ENCODE measurements around the gene ATE1. TPM values are rescaled to one million over a fixed set of nuclear protein-coding genes. Genes with fewer than 3 reads are reported as not detected.

ATE1 gene
- total RNA-seq, 4 donors from 2014 or later: 26.4 to 42.6 (median 30.1) TPM

- no peak for TF ChIP-seq CTCF (IDR thresholded peaks at IDR 0.05; ENCODE audit: low read depth)
These were observed 19.8 kb upstream of the ATE1 start for GRCh38 chr10:121947343-121948330.

- no peak for TF ChIP-seq CTCF (IDR thresholded peaks at IDR 0.05; ENCODE audit: low read depth)
These were observed 15.1 kb upstream of the ATE1 start for GRCh38 chr10:121942749-121943416.

DNA sequence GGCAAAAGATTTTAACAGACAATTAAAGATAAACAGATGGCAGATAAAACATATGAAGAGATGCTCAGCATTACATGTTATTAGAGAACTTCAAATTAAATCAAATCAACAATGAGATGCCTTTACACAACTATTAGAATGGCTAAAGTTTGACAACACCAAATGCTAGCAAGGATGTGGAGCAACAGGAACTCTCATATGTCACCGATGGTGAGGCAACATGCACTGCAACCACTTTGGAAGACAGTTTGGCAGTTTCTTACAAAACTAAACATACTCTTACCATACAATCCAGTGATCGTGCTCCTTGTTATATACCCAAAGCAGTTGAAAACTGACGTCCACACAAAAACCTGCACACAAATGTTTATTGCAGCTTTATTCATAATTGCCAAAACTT, 13.7 kb upstream of the ATE1 start:
- no peak for TF ChIP-seq CTCF (IDR thresholded peaks at IDR 0.05; ENCODE audit: low read depth)

GRCh38 chr10:121936295-121936694, 8.5 kb upstream of the ATE1 start:
- no peak for TF ChIP-seq CTCF (IDR thresholded peaks at IDR 0.05; ENCODE audit: low read depth)

DNA sequence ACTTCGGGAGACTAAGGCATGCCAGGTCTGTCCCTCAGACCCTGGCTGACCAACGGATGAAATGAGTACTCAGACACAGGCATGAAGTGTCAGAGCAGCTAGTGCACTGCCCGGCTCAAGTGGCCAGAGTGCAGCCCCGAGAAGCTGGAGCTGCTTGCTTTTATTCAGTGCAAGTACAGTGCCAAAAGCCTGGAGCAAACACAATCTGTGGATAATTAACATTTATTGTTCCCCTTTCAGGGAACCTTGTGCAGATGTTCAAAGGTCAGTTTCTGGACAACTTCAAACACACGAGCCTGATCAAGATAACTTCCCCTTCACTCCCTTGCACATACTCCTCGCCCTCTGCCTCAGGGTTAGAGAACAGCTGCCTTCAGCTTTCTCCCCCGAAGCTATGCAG, 7.9 kb upstream of the ATE1 start:
- no peak for TF ChIP-seq CTCF (IDR thresholded peaks at IDR 0.05; ENCODE audit: low read depth)

DNA sequence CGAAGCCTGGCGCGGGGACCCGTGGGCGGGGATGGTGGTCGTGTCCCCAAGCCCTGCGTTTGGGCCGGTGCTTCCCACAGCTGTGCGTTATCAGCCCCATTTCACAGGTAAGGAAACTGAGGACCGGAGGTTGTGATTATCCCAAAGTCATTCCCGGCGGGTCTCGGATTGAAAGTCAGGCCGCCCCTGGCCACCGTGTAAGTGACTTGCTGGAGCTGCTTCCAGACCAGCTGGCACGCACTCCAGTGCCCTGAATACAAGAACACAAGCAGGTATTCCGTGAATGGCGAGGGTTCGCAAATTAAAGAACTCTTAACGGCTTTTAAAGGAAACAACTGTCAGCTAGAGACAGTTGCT, 675 bp upstream of the ATE1 start:
- TF ChIP-seq CTCF (IDR thresholded peaks at IDR 0.05; ENCODE audit: low read depth): no peak

- no peak for TF ChIP-seq CTCF (IDR thresholded peaks at IDR 0.05; ENCODE audit: low read depth)
These were observed 452 bp downstream of the ATE1 start for GRCh38 chr10:121927318-121927840.

Measured in subcutaneous adipose tissue (tissue), 4 donors.